ENCODE measurements around the gene SQOR.

DNA sequence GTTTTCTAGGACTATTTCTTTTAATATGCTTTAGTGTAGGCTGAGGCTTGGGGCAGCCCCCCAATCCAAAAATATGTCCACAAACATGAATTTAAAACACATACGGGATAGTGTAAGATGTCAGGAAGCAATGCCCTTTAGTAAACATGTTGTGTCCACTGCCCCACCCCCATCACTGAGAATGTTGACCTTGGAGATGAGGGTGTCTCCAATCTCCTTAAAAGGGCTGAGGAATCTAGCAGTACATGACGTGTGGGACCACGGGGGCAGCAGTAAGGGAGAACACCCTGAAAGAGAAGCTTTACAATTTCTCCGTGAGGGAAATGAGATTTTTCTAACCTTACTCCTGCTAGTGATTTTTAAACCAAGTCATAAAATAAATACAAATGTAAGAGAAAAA, 84.7 kb downstream of the SQOR start:
- TF ChIP-seq, protein P1, sequence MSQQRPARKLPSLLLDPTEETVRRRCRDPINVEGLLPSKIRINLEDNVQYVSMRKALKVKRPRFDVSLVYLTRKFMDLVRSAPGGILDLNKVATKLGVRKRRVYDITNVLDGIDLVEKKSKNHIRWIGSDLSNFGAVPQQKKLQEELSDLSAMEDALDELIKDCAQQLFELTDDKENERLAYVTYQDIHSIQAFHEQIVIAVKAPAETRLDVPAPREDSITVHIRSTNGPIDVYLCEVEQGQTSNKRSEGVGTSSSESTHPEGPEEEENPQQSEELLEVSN (IDR thresholded peaks at IDR 0.05; ENCODE audit: borderline replicate concordance, low read depth): no peak
- TF ChIP-seq, protein P2, sequence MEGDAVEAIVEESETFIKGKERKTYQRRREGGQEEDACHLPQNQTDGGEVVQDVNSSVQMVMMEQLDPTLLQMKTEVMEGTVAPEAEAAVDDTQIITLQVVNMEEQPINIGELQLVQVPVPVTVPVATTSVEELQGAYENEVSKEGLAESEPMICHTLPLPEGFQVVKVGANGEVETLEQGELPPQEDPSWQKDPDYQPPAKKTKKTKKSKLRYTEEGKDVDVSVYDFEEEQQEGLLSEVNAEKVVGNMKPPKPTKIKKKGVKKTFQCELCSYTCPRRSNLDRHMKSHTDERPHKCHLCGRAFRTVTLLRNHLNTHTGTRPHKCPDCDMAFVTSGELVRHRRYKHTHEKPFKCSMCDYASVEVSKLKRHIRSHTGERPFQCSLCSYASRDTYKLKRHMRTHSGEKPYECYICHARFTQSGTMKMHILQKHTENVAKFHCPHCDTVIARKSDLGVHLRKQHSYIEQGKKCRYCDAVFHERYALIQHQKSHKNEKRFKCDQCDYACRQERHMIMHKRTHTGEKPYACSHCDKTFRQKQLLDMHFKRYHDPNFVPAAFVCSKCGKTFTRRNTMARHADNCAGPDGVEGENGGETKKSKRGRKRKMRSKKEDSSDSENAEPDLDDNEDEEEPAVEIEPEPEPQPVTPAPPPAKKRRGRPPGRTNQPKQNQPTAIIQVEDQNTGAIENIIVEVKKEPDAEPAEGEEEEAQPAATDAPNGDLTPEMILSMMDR (IDR thresholded peaks at IDR 0.05): no peak
- TF ChIP-seq EP300 (IDR thresholded peaks at IDR 0.05) (no peak), HOXA7 (CRISPR knock-in tag; IDR thresholded peaks at IDR 0.05) (no peak), CEBPB (IDR thresholded peaks at IDR 0.05) (no peak), SMC3 (IDR thresholded peaks at IDR 0.05) (no peak), POLR2A (IDR thresholded peaks at IDR 0.05; ENCODE audit: low read length) (no peak), RAD21 (conservative IDR thresholded peaks at IDR 0.05 in 1 of 2, IDR thresholded peaks at IDR 0.05 in 1 of 2) (no peak), NR3C1 (IDR thresholded peaks at IDR 0.05) (no peak), CBX8 (IDR thresholded peaks at IDR 0.05) (no peak), CHD2 (IDR thresholded peaks at IDR 0.05; ENCODE audit: low read length, partially characterized antibody) (no peak), BHLHE40 (IDR thresholded peaks at IDR 0.05; ENCODE audit: low read depth, low read length) (no peak)
- TF ChIP-seq, protein P3, sequence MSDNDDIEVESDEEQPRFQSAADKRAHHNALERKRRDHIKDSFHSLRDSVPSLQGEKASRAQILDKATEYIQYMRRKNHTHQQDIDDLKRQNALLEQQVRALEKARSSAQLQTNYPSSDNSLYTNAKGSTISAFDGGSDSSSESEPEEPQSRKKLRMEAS (IDR thresholded peaks at IDR 0.05): no peak
